Neural crest cell (in vitro differentiated cells): ENCODE measurements around the gene OSBPL1A. TPM values are rescaled to one million over a fixed set of nuclear protein-coding genes. Genes with fewer than 3 reads are reported as not detected.

Experiments
- DNase-seq: peaks from one replicate; pipeline ENCODE4 v3.0.0; 2021; ENCODE audit warnings: low read depth, mixed read lengths, low spot score
- H3K27ac Mint-ChIP-seq: one replicate; pipeline ENCODE4 v1.8.0; 2021; ENCODE audit warnings: mild to moderate bottlenecking, mixed read lengths; ENCODE audit not compliant: unreplicated experiment
- H3K27me3 Mint-ChIP-seq: 2 replicates; pipeline ENCODE4 v1.8.0; 2021; ENCODE audit warnings: low read depth, mild to moderate bottlenecking, mixed read lengths
- H3K36me3 Mint-ChIP-seq: 2 replicates; pipeline ENCODE4 v1.8.0; 2021; ENCODE audit warnings: low read depth, mild to moderate bottlenecking, mixed read lengths
- H3K4me1 Mint-ChIP-seq: 2 replicates; pipeline ENCODE4 v1.8.0; 2021; ENCODE audit warnings: mixed read lengths
- H3K4me3 Mint-ChIP-seq: one replicate; pipeline ENCODE4 v1.8.0; 2021; ENCODE audit warnings: mild to moderate bottlenecking, mixed read lengths
- H3K9me3 Mint-ChIP-seq: 2 replicates; pipeline ENCODE4 v1.8.0; 2021; ENCODE audit warnings: mixed read lengths
- total RNA-seq: library from RNA; stranded (reverse); gene quantifications from 2 replicates; pipeline ENCODE4 v1.2.1, GENCODE V29; 2021
- TF ChIP-seq, protein P1 (sequence below): fragments of 200-600 bp; sonication (generic); conservative IDR thresholded peaks from 2 replicates; pipeline ENCODE4 v1.5.0; 2021; ENCODE audit warnings: antibody characterized with exemption, mild to moderate bottlenecking

The OSBPL1A gene
- total RNA-seq, 1 donor from 2014 or later = 45.8 TPM

DNA sequence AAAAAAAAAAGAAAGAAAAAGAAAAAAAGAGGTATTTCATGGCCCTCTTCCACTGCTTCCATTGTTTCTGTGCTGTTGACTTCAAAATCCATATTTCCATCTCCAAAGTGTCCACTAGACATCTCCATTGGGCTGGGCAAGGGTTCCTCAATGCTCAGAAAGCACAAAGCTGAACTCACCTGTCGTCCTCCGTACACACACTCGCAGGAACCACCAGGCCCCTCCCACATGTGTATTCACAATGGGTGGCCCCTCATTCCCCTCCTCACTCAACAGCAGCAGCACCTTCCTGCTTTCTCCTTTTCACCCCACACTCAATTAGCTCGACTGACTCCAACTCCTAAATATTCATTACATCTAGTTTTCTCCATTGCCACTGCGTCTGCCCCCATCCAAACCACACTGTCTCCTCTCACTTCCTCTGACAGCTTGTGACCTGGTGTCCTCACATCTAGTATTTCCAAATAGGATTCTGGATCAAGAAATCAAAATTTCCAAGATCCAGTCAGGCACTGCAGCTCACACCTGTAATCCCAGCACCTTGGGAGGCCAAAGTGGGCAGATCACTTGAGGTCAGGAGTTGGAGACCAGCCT, 25.2 kb downstream of the OSBPL1A start:
- TF ChIP-seq, protein P1, sequence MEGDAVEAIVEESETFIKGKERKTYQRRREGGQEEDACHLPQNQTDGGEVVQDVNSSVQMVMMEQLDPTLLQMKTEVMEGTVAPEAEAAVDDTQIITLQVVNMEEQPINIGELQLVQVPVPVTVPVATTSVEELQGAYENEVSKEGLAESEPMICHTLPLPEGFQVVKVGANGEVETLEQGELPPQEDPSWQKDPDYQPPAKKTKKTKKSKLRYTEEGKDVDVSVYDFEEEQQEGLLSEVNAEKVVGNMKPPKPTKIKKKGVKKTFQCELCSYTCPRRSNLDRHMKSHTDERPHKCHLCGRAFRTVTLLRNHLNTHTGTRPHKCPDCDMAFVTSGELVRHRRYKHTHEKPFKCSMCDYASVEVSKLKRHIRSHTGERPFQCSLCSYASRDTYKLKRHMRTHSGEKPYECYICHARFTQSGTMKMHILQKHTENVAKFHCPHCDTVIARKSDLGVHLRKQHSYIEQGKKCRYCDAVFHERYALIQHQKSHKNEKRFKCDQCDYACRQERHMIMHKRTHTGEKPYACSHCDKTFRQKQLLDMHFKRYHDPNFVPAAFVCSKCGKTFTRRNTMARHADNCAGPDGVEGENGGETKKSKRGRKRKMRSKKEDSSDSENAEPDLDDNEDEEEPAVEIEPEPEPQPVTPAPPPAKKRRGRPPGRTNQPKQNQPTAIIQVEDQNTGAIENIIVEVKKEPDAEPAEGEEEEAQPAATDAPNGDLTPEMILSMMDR = no peak

DNA sequence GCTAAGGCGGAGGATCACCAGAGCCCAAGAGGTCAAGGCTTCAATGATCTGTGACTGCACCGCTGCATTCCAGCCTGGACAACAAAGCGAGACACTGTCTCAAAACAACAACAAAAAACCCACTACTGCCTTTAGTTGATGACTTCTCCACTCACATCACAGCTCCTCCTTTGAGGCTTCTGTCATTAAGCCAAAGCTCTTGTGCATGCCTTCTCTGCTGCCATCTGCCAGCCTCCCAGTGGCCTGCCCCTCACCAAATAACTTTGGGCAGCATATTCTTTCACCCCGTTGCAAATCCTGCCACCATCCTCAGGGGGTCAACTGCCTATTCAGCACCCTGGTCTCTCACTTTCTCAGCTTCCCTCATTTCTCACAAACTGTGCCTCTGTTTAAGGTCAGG, 27.5 kb downstream of the OSBPL1A start:
- H3K4me1 Mint-ChIP-seq = peaks cover 8% of the 10 kb centered on the region
- H3K4me3 Mint-ChIP-seq = no peak overlapping the region
- H3K27ac Mint-ChIP-seq = peak overlapping the region; percentile 84
- H3K27me3 Mint-ChIP-seq = no peaks in the 10 kb centered on the region
- TF ChIP-seq, protein P1 = no peak
- peaks cover 25% of the 10 kb centered on the region for H3K36me3 Mint-ChIP-seq
- no peaks in the 10 kb centered on the region for H3K9me3 Mint-ChIP-seq
- no peak for DNase-seq

More for the DNA sequence above, 25.2 kb downstream of the OSBPL1A start:
- DNase-seq = no peak
- H3K9me3 Mint-ChIP-seq = no peaks in the 10 kb centered on the region
- peaks cover 8% of the 10 kb centered on the region for H3K4me1 Mint-ChIP-seq
- H3K4me3 Mint-ChIP-seq = no peak overlapping the region
- H3K27ac Mint-ChIP-seq = no peak overlapping the region
- H3K27me3 Mint-ChIP-seq = no peaks in the 10 kb centered on the region
- H3K36me3 Mint-ChIP-seq = peaks cover 28% of the 10 kb centered on the region

DNA sequence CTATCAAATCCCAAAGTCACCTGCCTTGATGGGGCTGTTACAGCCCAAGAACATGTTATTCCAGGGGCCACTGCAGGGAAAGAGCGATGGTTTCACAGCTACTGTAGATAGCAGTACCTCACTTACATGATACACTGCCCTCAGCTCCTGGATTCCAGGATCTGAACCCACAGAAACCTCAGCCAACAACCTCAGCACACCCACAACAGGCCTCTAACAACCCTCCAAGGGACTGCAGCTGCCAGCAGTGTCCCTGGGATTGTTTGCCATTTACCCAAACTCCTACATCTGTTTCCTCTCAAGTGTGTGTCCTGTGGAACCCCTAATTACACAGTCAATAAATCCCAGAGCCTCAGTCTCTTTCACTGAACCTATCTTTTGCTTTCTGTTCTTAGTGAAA, 28.2 kb downstream of the OSBPL1A start:
- H3K27me3 Mint-ChIP-seq = no peaks in the 10 kb centered on the region
- no peak overlapping the region for H3K27ac Mint-ChIP-seq
- peaks cover 21% of the 10 kb centered on the region for H3K36me3 Mint-ChIP-seq
- no peaks in the 10 kb centered on the region for H3K9me3 Mint-ChIP-seq
- H3K4me3 Mint-ChIP-seq = no peak overlapping the region
- TF ChIP-seq, protein P1 = no peak
- peaks cover 8% of the 10 kb centered on the region for H3K4me1 Mint-ChIP-seq
- DNase-seq = no peak

DNA sequence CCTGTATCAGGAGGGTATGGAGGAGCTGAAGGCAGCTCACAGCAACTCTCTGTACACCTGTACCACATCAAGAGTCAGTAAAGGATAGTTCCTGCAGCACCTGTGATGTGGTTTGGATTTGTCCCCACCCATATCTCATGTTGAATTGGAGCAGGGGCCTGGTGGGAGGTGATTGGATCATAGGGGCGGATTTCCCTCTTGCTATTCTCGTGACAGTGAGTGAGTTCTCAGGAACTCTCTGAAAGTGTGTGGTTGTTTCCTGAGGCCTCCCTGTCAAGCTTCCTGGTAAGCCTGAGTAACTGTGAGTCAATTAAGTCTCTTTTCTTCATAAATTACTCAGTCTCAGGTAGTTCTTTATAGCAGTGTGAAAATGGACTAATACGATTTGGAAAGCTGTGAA, 28.9 kb downstream of the OSBPL1A start:
- DNase-seq = no peak
- Mint-ChIP-seq H3K27me3 (no peaks in the 10 kb centered on the region), H3K27ac (no peak overlapping the region), H3K4me3 (no peak overlapping the region), H3K9me3 (no peaks in the 10 kb centered on the region), H3K36me3 (peaks cover 18% of the 10 kb centered on the region), H3K4me1 (peaks cover 8% of the 10 kb centered on the region)
- TF ChIP-seq, protein P1 = no peak

DNA sequence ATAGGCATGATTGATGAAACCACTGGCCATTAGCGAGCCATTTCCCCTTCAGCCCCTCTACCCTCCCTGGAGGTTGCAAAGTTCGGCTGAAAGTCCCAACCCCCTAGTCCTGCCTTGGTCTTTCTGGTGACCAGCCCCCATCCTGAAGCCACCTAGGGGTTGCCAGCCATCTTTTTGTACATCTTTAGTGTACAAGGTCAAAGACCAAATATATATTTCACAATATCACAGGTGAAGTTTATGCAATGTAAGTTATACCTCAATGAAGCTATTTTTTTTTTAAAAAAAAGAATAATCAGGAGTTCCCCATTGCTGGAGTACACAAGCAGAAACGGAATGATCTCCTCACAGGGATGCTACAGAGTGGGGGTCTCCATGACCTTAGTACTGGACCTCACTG, 31.3 kb downstream of the OSBPL1A start:
- Mint-ChIP-seq H3K4me1 (peaks cover 8% of the 10 kb centered on the region), H3K36me3 (peaks cover 12% of the 10 kb centered on the region), H3K27me3 (no peaks in the 10 kb centered on the region), H3K27ac (no peak overlapping the region), H3K9me3 (no peaks in the 10 kb centered on the region), H3K4me3 (no peak overlapping the region)
- no peak for DNase-seq
- TF ChIP-seq, protein P1 = no peak
